ENCODE measurements around the gene NUCB1.
"Not testable (repeated sequence)": the region's sequence is repeated elsewhere in the genome, so short reads cannot be mapped to it uniquely, and the experiment has no call there.

NUCB1 gene

DNA sequence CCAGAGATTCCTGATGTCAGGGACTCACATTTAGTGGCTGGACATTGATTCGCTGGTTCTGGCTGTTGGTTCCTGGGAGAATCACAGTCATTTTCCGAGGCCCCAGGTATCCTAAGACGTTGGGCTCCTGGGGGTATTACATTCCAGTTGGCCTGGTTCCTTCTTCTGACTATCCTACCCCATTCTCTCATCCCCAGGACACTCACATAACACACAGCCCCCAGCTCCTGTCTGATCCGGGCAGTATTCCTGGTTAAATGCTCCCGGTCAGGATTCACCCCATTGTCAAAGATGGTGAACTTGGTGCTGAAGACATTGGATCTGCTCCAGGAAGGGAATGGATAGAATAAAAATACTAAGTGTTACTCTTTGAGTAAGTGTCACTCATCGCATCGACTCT is 16.4 kb upstream of the NUCB1 start:
- no peak overlapping the region for H3K4me3 ChIP-seq (ENCODE audit: low read depth, low read length)
- no peak for TF ChIP-seq CTCF (IDR thresholded peaks at IDR 0.05; ENCODE audit: low read depth, low read length)

DNA sequence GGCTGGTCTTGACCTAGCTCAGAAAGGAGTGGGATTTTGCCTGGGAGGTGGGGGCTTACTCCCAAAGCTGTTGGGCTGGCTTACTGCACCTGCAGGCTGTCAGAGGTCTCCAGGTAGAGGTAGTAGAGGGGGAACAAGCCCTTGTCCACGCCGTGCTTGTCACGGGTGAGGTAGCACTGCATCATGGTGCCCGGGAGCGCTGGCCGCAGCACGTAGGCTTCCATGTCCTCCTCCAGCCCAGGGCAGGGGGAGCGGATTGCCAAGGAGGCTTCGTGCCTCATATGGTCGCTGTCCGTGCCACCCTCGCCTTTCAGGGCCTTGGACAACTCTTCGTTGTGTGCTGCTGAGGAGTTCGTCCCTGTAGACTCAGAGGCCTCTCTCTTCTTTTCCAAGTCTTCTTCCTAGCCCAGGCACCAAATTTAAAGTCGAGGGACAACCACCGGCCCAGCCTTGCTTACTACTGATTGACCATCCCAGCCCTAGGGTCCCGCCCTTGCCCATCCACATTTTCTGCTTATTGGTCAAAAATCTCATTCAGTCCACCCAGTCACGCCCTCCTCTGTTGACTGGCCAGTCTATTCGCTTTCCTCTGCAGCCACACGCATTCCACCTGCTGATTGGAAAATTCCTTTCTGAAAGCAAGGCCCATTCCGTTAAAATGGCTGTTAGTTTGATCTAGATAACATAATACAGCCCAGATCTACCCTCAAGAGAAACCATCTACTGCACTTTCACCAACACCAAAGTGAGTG is 12.1 kb upstream of the NUCB1 start:
- H3K4me3 ChIP-seq (ENCODE audit: low read depth, low read length), result no peak overlapping the region
- no peak for TF ChIP-seq CTCF (IDR thresholded peaks at IDR 0.05; ENCODE audit: low read depth, low read length)

DNA sequence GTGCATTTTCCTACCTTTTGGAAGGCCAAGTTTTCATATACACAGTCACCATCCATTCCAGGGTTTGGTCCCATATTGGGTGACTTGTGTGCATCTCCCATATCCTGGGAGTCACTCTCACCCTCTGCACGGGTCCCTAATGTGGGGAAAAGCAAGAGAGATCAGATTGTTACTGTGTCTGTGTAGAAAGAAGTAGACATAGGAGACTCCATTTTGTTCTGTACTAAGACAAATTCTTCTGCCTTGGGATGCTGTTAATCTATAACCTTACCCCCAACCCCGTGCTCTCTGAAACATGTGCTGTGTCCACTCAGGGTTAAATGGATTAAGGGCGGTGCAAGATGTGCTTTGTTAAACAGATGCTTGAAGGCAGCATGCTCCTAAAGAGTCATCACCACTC is 10.6 kb upstream of the NUCB1 start:
- not testable (repeated sequence) for H3K4me3 ChIP-seq (ENCODE audit: low read depth, low read length)

- no peak for TF ChIP-seq CTCF (IDR thresholded peaks at IDR 0.05; ENCODE audit: low read depth, low read length)
- H3K4me3 ChIP-seq (ENCODE audit: low read depth, low read length), result no peak overlapping the region
Measured at GRCh38 chr19:48890551-48890950, 9.6 kb upstream of the NUCB1 start.

DNA sequence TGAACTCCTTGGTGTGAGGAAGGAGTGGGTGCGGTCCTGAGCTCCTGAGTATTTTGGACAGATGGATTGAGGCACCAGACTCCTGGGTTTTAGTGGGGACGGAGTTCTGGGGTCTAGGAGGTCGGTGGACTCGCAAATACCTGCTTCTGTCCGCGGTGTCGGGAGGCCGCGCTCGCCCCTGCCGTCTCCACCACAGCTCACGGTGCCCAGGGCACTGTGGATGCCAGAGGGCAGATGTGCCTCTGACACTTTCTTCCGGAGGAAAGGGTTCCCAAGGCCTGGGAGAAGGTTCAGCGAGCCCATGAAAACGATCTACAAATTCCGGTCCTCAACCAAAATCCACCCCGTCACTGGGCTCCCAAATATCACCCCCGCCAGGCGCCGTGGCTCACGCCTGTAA is 4.9 kb upstream of the NUCB1 start:
- no peak for TF ChIP-seq CTCF (IDR thresholded peaks at IDR 0.05; ENCODE audit: low read depth, low read length)
- H3K4me3 ChIP-seq (ENCODE audit: low read depth, low read length), result no peak overlapping the region

- no peak overlapping the region for H3K4me3 ChIP-seq (ENCODE audit: low read depth, low read length)
- TF ChIP-seq CTCF (IDR thresholded peaks at IDR 0.05; ENCODE audit: low read depth, low read length), result no peak
Measured at GRCh38 chr19:48896191-48896720, 3.9 kb upstream of the NUCB1 start.

DNA sequence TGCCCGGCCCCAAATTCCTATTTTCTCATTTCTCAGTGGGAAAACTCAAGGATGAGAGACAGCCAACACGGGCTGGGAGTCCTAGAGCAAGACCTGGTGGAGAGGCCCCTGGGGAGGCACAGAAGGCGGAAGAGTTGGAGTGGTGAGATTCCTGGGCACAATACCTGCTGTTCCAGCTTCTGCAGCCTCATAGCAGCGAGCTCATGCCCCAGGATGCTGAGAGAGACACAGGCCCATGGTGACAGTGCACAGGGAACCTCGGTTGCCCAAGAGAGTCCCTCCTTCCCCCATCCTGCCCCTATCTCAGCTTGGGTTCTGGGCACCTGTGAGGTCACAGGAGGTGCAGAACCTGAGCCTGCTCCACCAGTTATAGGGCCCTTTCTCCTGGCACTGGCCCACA is 2.9 kb upstream of the NUCB1 start:
- H3K4me3 ChIP-seq (ENCODE audit: low read depth, low read length), result no peak overlapping the region
- no peak for TF ChIP-seq CTCF (IDR thresholded peaks at IDR 0.05; ENCODE audit: low read depth, low read length)

GRCh38 chr19:48899386-48899749 is 744 bp upstream of the NUCB1 start:
- H3K4me3 ChIP-seq (ENCODE audit: low read depth, low read length), result peak overlapping the region; percentile 98
